BJ (cell line): ENCODE results near the gene PSTPIP1. TPM values are rescaled to one million over a fixed set of nuclear protein-coding genes. Genes with fewer than 3 reads are reported as not detected.

Source experiments
- CTCF ChIA-PET: fragments of 350-600 bp; formaldehyde crosslinking; extraction: SDS; loops from one replicate; lab custom pipeline; 2021; ENCODE audit warnings: antibody characterized with exemption, inconsistent platforms; lab: Yijun Ruan, JAX
- POLR2A ChIA-PET: fragments of 300-600 bp; sonication (Branson Sonifier 250); formaldehyde crosslinking; extraction: SDS; loops from one replicate; lab custom pipeline; 2021; ENCODE audit warnings: antibody characterized with exemption; lab: Charles Lee
- DNase-seq: peaks from one replicate; pipeline ENCODE4 v3.0.0-alpha.2; 2011; ENCODE audit warnings: low read depth
- H3K27me3 ChIP-seq: 2 replicates; pipeline ENCODE4 v1.6.0; 2011; ENCODE audit warnings: low read length; ENCODE audit not compliant: control insufficient read depth, insufficient read depth
- H3K36me3 ChIP-seq: 2 replicates; pipeline ENCODE4 v1.5.1; 2011; ENCODE audit warnings: low read length; ENCODE audit not compliant: control insufficient read depth, insufficient read depth
- H3K4me3 ChIP-seq: 2 replicates; pipeline ENCODE4 v1.5.1; 2011; ENCODE audit warnings: low read depth, mild to moderate bottlenecking, control low read depth, low read length
- CTCF ChIP-seq: IDR thresholded peaks from 2 replicates; pipeline ENCODE4 v1.5.1; 2011; ENCODE audit warnings: low read depth, mild to moderate bottlenecking, control low read depth, inconsistent platforms, low read length, moderate library complexity; ENCODE audit not compliant: insufficient read depth
- polyA plus RNA-seq: library from polyadenylated mRNA; depleted of rRNA; stranded (reverse); fragments of >200 nt; gene quantifications from 2 replicates; pipeline ENCODE4 v1.2.3, GENCODE V29; 2011

PSTPIP1 gene
- polyA plus RNA-seq, 1 experiment = not detected

GRCh38 chr15:77035584-77035983, 40.7 kb downstream of the PSTPIP1 start:
- no peak for TF ChIP-seq CTCF
- DNase-seq = no peak
- H3K4me3 ChIP-seq = no peak overlapping the region
- H3K27me3 ChIP-seq = no peaks in the 10 kb centered on the region
- ChIA-PET CTCF (interaction anchor here (0.6 to 4.9 kb wide), 18 partner anchors 7 to 533 kb away, joined by 3 to 25 read pairs (median 4); partner anchors contain the start of gene SCAPER), POLR2A (interaction anchor here (0.6 kb wide), 1 partner anchor 201 kb away, joined by 5 read pairs; no protein-coding TSS in a partner anchor)
- peaks cover 3% of the 10 kb centered on the region for H3K36me3 ChIP-seq

- CTCF ChIA-PET = interaction anchor here (1.0 to 4.9 kb wide), 8 partner anchors 9 to 507 kb away, joined by 3 to 25 read pairs (median 6); partner anchors contain the start of gene SCAPER
- no peaks in the 10 kb centered on the region for H3K27me3 ChIP-seq
- DNase-seq = no peak
- POLR2A ChIA-PET = interaction anchor here (0.6 kb wide), 1 partner anchor 202 kb away, joined by 5 read pairs; no protein-coding TSS in a partner anchor
- TF ChIP-seq CTCF = no peak
- H3K4me3 ChIP-seq = no peak overlapping the region
- H3K36me3 ChIP-seq = peaks cover 3% of the 10 kb centered on the region
These were observed 41.1 kb downstream of the PSTPIP1 start for GRCh38 chr15:77035999-77036471.

- DNase-seq = no peak
- no peak overlapping the region for H3K4me3 ChIP-seq
- H3K36me3 ChIP-seq = peaks cover 3% of the 10 kb centered on the region
- ChIA-PET POLR2A (no interaction called here), CTCF (interaction anchor here (1.2 to 4.9 kb wide), 7 partner anchors 10 to 506 kb away, joined by 3 to 25 read pairs (median 6); no protein-coding TSS in a partner anchor)
- H3K27me3 ChIP-seq = no peaks in the 10 kb centered on the region
- TF ChIP-seq CTCF = no peak
These were observed 41.8 kb downstream of the PSTPIP1 start for GRCh38 chr15:77036537-77037387.

- CTCF ChIA-PET = interaction anchor here (1.2 to 3.4 kb wide), 2 partner anchors 13 to 71 kb away, joined by 4 to 18 read pairs; no protein-coding TSS in a partner anchor
- TF ChIP-seq CTCF = no peak
- H3K27me3 ChIP-seq = no peaks in the 10 kb centered on the region
- H3K4me3 ChIP-seq = no peak overlapping the region
- DNase-seq = no peak
- POLR2A ChIA-PET = no interaction called here
- H3K36me3 ChIP-seq = peaks cover 3% of the 10 kb centered on the region
These were observed 42.7 kb downstream of the PSTPIP1 start for GRCh38 chr15:77037388-77038209.
